Left lung (tissue), 10 donors: ENCODE data around the gene MIER2. TPM values are rescaled to one million over a fixed set of nuclear protein-coding genes. Genes with fewer than 3 reads are reported as not detected.

Experiments used
- ATAC-seq: fragments of 200-7000 bp; cut with Tn5 transposase; one replicate; pipeline ENCODE4 v1.9.1; 2020; ENCODE audit warnings: moderate library complexity
- DNase-seq, 4 donors: peaks; one replicate each; pipeline ENCODE4 v3.0.0-alpha.2; 2013 to 2020
- H3K27ac ChIP-seq, 2 donors: fragments of 200-600 bp; sonication (generic) in 1 of 2; one replicate each; pipeline versions ENCODE4 v1.5.0 to v1.8.0; 2020 to 2021
- H3K27me3 ChIP-seq, 2 donors: fragments of 200-600 bp; sonication (generic) in 1 of 2; one replicate each; pipeline versions ENCODE4 v1.5.0 to v1.8.0; 2020 to 2021
- H3K36me3 ChIP-seq, 2 donors: fragments of 200-600 bp; sonication (generic) in 1 of 2; one replicate each; pipeline versions ENCODE4 v1.5.0 to v1.8.0; 2020 to 2021
- H3K4me1 ChIP-seq, 2 donors: fragments of 200-600 bp; one replicate each; pipeline ENCODE4 v1.8.0; 2021
- H3K4me3 ChIP-seq, 2 donors: fragments of 200-600 bp; sonication (generic) in 1 of 2; one replicate each; pipeline versions ENCODE4 v1.5.0 to v1.8.0; 2020 to 2021; ENCODE audit warnings: mild to moderate bottlenecking in 1 of 2
- H3K9me3 ChIP-seq, 2 donors: fragments of 200-600 bp; sonication (generic) in 1 of 2; one replicate each; pipeline versions ENCODE4 v1.5.0 to v1.8.0; 2020 to 2021
- intact Hi-C, 2 donors: fragments of 100-400 bp; cut with DNase I; formaldehyde crosslinking; loops; one replicate each; pipeline versions ENCODE4 v1.11.2 to v1.14.2; 2022
- polyA plus RNA-seq, 6 donors: library from polyadenylated mRNA; unstranded; fragments of 120-200 nt; gene quantifications; one replicate each; pipeline ENCODE4 v1.2.1, GENCODE V29; 2013; ENCODE audit not compliant: insufficient read length in 6 of 6
- total RNA-seq, 2 donors: library from RNA; stranded (reverse); fragmentation: NEBNext Ultra II Directional; extraction: Animal tissue kit (Norgen Biotek cat#: 25700); gene quantifications; one replicate each; pipeline ENCODE4 v1.2.1, GENCODE V29; 2021
- TF ChIP-seq, protein P1 (sequence below), 2 donors: fragments of 200-600 bp; sonication (generic) in 1 of 2; IDR thresholded peaks; one replicate each; pipeline versions ENCODE4 v1.5.0 to v1.8.0; 2021; ENCODE audit warnings: antibody characterized with exemption in 2 of 2
- donor health status: DM: no; HTN: yes; CAD: no.
- donor health status: DM: no; HTN: no; CAD: no.

MIER2 gene
- total and polyA plus RNA-seq, 8 donors, result 20.3 to 41.6 (median 26.8) TPM

DNA sequence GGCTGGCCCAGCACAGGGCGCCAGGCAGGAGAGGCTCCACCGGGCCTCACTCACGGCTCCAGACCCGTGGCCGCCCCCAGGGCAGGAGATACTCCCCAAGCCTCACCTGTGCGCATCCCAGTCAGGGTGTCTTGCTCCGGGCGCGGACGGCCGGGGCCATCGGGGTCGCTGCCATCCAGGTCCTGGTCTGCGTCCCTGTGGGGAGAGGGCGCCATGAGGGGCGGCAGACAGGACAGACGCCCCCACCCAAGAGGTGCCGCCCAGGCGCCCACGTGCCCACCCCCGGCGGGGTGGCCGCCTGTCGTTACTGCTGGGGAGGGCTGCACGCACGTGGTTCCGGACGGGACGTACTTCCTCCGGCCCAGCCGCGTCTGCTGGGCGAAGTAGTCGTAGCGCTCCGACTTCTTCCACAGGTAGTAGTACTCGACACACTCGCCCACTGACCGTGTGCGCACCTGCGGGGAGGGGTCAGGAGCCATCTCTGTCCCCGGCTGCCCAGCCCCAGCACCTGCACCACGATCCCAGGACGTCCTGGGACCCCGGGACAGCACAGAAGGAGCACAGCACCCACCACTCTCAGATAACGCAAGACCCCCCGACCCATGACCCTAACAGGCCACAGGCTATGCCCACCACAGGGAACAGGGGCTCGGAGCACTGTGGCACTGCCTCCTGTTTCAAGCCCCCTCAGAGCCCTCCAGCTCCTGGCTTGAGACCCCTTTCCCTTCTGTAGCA, 36.0 kb downstream of the MIER2 start:
- DNase-seq (peak in 1 of 4 donors; percentile 78), ATAC-seq (no peak)
- H3K4me1 ChIP-seq, result peaks cover 0 to 3% of the 10 kb centered on the region in 2 donors
- H3K9me3 ChIP-seq, result no peaks in the 10 kb centered on the region
- H3K4me3 ChIP-seq, result peak overlapping the region in 1 of 2 donors; percentile 42
- H3K27me3 ChIP-seq, result no peaks in the 10 kb centered on the region
- peak overlapping the region; percentile 39 to 70 for H3K27ac ChIP-seq
- intact Hi-C loops, result no loop called here
- TF ChIP-seq, protein P1, sequence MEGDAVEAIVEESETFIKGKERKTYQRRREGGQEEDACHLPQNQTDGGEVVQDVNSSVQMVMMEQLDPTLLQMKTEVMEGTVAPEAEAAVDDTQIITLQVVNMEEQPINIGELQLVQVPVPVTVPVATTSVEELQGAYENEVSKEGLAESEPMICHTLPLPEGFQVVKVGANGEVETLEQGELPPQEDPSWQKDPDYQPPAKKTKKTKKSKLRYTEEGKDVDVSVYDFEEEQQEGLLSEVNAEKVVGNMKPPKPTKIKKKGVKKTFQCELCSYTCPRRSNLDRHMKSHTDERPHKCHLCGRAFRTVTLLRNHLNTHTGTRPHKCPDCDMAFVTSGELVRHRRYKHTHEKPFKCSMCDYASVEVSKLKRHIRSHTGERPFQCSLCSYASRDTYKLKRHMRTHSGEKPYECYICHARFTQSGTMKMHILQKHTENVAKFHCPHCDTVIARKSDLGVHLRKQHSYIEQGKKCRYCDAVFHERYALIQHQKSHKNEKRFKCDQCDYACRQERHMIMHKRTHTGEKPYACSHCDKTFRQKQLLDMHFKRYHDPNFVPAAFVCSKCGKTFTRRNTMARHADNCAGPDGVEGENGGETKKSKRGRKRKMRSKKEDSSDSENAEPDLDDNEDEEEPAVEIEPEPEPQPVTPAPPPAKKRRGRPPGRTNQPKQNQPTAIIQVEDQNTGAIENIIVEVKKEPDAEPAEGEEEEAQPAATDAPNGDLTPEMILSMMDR (IDR thresholded peaks at IDR 0.05), result no peak
- H3K36me3 ChIP-seq, result peaks cover 0 to 79% of the 10 kb centered on the region in 2 donors

DNA sequence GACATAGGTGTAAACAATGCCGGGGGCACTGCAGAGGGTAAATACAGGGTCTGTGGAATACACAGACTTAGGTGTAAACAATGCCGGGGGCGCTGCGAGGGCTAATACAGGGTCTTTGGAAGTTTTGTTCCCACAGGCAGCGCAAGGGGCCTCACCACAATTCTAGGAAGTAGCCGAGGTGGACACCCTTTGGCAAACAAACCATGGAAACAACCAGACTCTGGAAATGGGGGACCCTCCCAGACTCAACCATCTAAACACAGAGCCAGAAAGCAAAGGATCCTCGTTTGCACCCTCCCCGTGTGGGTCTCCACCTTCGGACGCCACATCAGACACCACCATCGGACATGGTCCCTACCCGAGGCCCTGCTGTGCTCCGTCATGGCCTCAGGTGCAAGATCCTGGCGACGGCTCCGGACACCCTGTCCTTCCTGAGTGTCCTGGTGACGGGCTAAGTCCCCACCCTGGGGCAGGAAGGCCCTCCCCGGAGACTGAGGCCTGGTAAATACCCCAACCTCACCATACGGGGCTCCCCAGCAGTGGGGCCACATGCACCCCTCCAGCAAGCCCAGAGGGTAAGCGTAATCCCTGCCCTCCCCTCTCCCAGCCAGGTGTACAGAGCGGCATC, 36.7 kb downstream of the MIER2 start:
- H3K4me1 ChIP-seq, result no peaks in the 10 kb centered on the region
- peak overlapping the region; percentile 39 to 70 for H3K27ac ChIP-seq
- peaks cover 0 to 73% of the 10 kb centered on the region in 2 donors for H3K36me3 ChIP-seq
- intact Hi-C loops, result no loop called here
- no peaks in the 10 kb centered on the region for H3K27me3 ChIP-seq
- H3K9me3 ChIP-seq, result no peaks in the 10 kb centered on the region
- peak in 1 of 4 donors; percentile 68 for DNase-seq
- peak overlapping the region in 1 of 2 donors; percentile 42 for H3K4me3 ChIP-seq
- no peak for ATAC-seq
- TF ChIP-seq, protein P1 (IDR thresholded peaks at IDR 0.05), result no peak

DNA sequence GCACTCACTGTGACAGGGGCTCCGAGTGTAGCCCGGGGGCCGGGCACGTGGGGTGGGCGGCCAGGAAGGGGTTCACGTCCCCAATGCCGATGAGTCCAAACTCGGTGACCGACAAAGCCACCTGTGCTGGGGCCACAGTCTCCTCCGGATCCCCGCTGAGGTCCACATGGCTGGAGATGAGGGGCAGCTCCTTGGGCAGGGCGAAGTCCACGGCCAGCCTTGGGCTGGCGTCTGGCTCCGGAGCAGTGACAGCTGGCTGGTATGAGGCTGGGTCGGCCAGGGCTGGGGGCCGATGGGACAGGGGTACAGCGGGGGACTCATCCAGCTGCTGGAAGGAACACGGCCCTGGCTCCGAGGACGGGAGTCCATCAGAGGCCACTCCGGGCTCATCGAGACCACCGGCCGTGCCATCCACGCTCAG, 37.5 kb downstream of the MIER2 start:
- intact Hi-C loops, result no loop called here
- peak overlapping the region in 1 of 2 donors; percentile 42 for H3K4me3 ChIP-seq
- TF ChIP-seq, protein P1 (IDR thresholded peaks at IDR 0.05), result no peak
- H3K4me1 ChIP-seq, result no peaks in the 10 kb centered on the region
- peak overlapping the region in 1 of 2 donors; percentile 70 for H3K27ac ChIP-seq
- H3K36me3 ChIP-seq, result peaks cover 0 to 71% of the 10 kb centered on the region in 2 donors
- ATAC-seq (no peak), DNase-seq (peak in 1 of 4 donors; percentile 76)
- no peaks in the 10 kb centered on the region for H3K9me3 ChIP-seq
- no peaks in the 10 kb centered on the region for H3K27me3 ChIP-seq

DNA sequence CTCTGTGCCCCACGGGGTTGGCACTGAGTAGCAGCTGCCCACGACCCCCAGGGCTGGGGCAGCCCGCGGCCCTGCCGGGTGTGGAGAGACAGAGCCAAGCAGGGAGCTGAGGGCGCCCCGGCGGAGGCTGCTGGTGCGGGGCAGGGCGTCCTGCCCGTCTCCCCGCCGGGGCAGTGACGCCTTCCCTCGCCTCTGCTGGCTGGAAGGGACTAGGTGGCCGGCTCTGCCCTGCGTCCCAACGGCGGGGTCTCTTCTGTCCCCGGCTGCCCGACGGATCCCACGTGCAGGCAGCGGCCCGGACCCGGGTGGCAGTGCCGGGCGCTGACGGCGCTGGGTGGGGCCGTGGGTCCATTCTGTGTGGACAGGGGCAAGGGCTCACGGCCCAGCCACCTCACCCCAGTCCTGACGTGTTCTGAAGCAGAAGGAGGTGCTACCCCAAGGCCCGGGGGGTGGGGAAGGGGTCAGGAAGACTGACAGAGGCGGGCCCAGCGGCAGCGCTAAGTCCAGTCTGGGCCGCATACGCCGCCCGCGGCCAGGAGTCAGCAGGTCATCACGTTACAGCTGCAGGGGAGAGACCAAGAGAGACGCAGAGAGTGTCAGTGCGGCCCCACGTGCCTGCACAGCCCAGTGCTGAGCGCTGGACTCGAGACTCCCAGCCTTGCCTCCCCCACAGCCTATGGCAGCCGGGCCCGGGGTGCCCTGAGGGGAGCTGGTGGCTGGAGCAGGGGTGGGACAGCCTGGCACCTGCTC, 38.3 kb downstream of the MIER2 start:
- no peak overlapping the region for H3K27ac ChIP-seq
- DNase-seq (peak in 1 of 4 donors; percentile 76), ATAC-seq (no peak)
- H3K4me3 ChIP-seq, result no peak overlapping the region
- H3K36me3 ChIP-seq, result peaks cover 0 to 64% of the 10 kb centered on the region in 2 donors
- H3K27me3 ChIP-seq, result no peaks in the 10 kb centered on the region
- H3K4me1 ChIP-seq, result no peaks in the 10 kb centered on the region
- H3K9me3 ChIP-seq, result no peaks in the 10 kb centered on the region
- intact Hi-C loops, result no loop called here
- TF ChIP-seq, protein P1 (IDR thresholded peaks at IDR 0.05), result no peak
